Glutamatergic neuron (in vitro differentiated cells): ENCODE results near the gene RPL36AL. TPM values are rescaled to one million over a fixed set of nuclear protein-coding genes. Genes with fewer than 3 reads are reported as not detected.
"Not testable (repeated sequence)": the region's sequence is repeated elsewhere in the genome, so short reads cannot be mapped to it uniquely, and the experiment has no call there.

Experiments used
- DNase-seq: peaks from one replicate; pipeline ENCODE4 v3.0.0; 2022
- H3K27ac Mint-ChIP-seq: one replicate; pipeline ENCODE4 v1.8.0; 2020; ENCODE audit warnings: mild to moderate bottlenecking, mixed read lengths, inconsistent platforms; ENCODE audit not compliant: unreplicated experiment
- H3K27me3 Mint-ChIP-seq: one replicate; pipeline ENCODE4 v1.8.0; 2020; ENCODE audit warnings: mild to moderate bottlenecking, moderate library complexity, mixed read lengths, inconsistent platforms; ENCODE audit not compliant: unreplicated experiment
- H3K36me3 Mint-ChIP-seq: one replicate; pipeline ENCODE4 v1.8.0; 2020; ENCODE audit warnings: mild to moderate bottlenecking, mixed read lengths, inconsistent platforms; ENCODE audit not compliant: unreplicated experiment
- H3K4me1 Mint-ChIP-seq: one replicate; pipeline ENCODE4 v1.8.0; 2020; ENCODE audit warnings: mild to moderate bottlenecking, low read depth, mixed read lengths, inconsistent platforms; ENCODE audit not compliant: unreplicated experiment
- H3K4me3 Mint-ChIP-seq: one replicate; pipeline ENCODE4 v1.8.0; 2020; ENCODE audit warnings: mild to moderate bottlenecking, mixed read lengths, inconsistent platforms; ENCODE audit not compliant: unreplicated experiment
- H3K9me3 Mint-ChIP-seq: one replicate; pipeline ENCODE4 v1.8.0; 2020; ENCODE audit warnings: mild to moderate bottlenecking, moderate library complexity, mixed read lengths, inconsistent platforms; ENCODE audit not compliant: unreplicated experiment
- CTCF ChIP-seq: fragments of 200-600 bp; sonication (generic); IDR thresholded peaks from one replicate; pipeline ENCODE4 v1.5.0; 2021; ENCODE audit not compliant: partially characterized antibody, unreplicated experiment
- total RNA-seq: library from RNA; stranded (reverse); fragmentation: NEBNext Ultra II Directional; extraction: Animal tissue kit (Norgen Biotek cat#: 25700); gene quantifications from one replicate; pipeline ENCODE4 v1.2.1, GENCODE V29; 2021; ENCODE audit not compliant: unreplicated experiment

The RPL36AL gene
- total RNA-seq, 1 donor from 2014 or later: 94.2 TPM

GRCh38 chr14:49586673-49587460 lies 33.6 kb downstream of the RPL36AL start:
- peaks cover 15% of the 10 kb centered on the region for H3K27me3 Mint-ChIP-seq
- peaks cover 6% of the 10 kb centered on the region for H3K36me3 Mint-ChIP-seq
- peak; percentile 95 for TF ChIP-seq CTCF
- H3K27ac Mint-ChIP-seq: peak overlapping the region; percentile 99
- H3K4me1 Mint-ChIP-seq: peaks cover 2% of the 10 kb centered on the region
- peak; percentile 31 for DNase-seq
- peak overlapping the region; percentile 94 for H3K4me3 Mint-ChIP-seq
- peaks cover 24% of the 10 kb centered on the region for H3K9me3 Mint-ChIP-seq

DNA sequence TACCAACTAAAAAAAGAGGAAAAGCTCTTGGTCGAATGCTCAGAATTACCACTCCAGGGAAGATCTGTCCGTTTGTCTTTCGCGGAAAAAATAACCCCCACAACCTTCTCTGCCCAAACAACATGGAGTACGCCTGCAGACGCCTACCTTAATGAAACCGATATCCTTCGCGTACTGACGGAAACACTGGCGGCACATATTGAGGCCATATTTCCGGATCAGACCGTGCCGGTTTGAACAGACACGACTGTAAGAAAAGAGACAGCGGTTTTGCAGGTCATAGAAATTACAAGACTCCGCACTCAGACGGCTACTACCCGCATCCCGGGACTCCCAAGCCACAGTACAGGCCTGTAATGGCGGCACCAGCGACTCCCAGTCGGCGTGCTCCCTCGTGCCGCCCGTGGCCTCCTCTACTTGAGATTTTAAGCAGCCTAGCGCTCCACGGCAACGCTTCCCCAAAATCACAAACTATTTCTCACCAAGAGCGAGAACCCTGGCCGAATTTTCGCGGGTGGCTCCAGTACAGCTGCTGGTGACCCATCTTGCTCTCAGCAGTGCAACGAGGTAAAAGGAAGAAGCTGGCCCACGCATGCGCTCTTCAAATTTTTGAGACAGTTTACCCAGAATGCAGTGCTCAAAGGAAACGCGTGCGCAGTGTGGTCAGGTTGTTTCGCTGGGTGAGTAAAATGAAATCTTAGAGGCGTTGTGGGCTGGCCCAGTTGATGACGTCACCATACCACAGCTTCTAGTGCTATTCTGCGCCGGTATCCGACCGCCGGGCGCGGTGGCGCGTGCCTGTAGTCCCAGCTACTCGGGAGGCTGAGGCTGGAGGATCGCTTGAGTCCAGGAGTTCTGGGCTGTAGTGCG lies 34.4 kb downstream of the RPL36AL start, which contains the start of gene RPS29:
TSS of gene RPS29 (minus strand) at position 578 of the 870 bp plus-strand sequence. CDS start at position 544, 34 bp downstream.
- Mint-ChIP-seq H3K27me3 (peaks cover 15% of the 10 kb centered on the region), H3K9me3 (peaks cover 24% of the 10 kb centered on the region), H3K36me3 (peaks cover 6% of the 10 kb centered on the region), H3K4me3 (peak within 1 kb of the TSS; percentile 94), H3K4me1 (peaks cover 2% of the 10 kb centered on the region), H3K27ac (peak within 1 kb of the TSS; percentile 99)
- TF ChIP-seq CTCF: no peak
- DNase-seq: peak; percentile 96

DNA sequence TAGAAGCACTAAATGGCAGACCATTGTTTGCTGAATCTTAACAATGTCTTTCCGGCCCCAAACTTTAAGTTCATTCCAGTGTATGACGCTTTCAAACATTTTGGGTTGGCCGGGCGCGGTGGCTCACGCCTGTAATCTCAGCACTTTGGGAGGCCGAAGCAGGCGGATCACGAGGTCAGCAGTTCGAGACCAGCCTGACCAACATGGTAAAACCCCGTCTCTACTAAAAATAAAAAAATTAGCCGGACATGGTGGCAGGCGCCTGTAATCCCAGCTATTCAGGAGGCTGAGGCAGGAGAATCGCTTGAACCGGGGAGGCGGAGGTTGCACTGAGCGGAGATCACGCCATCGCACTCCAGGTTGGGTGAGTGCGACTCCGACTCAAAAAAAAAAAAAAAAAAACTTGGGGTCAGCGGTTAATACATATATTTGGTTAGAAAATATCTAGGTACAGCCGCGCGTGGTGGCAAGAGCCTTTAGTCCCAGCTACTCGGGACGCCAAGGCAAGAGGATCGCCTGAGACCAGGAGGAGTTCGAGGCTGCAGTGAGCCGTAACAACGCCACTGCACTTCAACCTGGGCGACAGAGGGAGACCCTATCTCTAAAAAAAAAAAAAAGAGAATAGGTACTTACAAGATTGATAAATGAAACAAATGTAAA lies 35.3 kb downstream of the RPL36AL start:
- Mint-ChIP-seq H3K27ac (peak overlapping the region; percentile 99), H3K9me3 (peaks cover 24% of the 10 kb centered on the region), H3K27me3 (peaks cover 15% of the 10 kb centered on the region), H3K4me3 (peak overlapping the region; percentile 94)
- H3K36me3 Mint-ChIP-seq, H3K4me1 Mint-ChIP-seq: not testable (repeated sequence)
- peak; percentile 30 for DNase-seq

DNA sequence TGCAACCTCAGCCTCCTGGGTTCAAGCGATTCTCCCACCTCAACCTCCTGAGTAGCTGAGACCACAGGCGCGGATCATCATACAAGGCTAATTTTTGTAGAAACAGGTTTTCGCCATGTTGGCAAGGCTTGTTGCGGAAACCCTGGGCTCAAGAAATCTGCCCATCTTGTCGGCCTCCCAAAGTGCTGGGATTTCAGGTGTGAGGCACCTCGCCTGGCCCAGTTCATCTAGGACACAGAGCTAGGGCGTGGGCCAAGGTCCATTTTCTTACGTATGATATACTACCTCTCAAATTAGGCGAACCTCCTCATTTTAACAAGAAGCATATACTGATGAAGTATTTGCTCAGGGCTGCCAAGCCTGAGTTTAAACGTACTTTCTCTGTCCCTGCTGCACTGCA lies 36.4 kb downstream of the RPL36AL start:
- Mint-ChIP-seq H3K36me3 (peaks cover 6% of the 10 kb centered on the region), H3K27ac (no peak overlapping the region), H3K9me3 (peaks cover 20% of the 10 kb centered on the region), H3K4me1 (peaks cover 3% of the 10 kb centered on the region), H3K27me3 (peaks cover 15% of the 10 kb centered on the region), H3K4me3 (peak overlapping the region; percentile 94)
- no peak for DNase-seq
- no peak for TF ChIP-seq CTCF

GRCh38 chr14:49583629-49584028 lies 36.8 kb downstream of the RPL36AL start:
- Mint-ChIP-seq H3K4me1 (peaks cover 3% of the 10 kb centered on the region), H3K27ac (no peak overlapping the region), H3K36me3 (peaks cover 6% of the 10 kb centered on the region)

More at GRCh38 chr14:49583629-49584028, 36.8 kb downstream of the RPL36AL start:
- Mint-ChIP-seq H3K4me3 (peak overlapping the region; percentile 94), H3K27me3 (peaks cover 15% of the 10 kb centered on the region), H3K9me3 (peaks cover 20% of the 10 kb centered on the region)
- DNase-seq: no peak
- no peak for TF ChIP-seq CTCF
